ENCODE results near the gene WNT7A. TPM values are rescaled to one million over a fixed set of nuclear protein-coding genes. Genes with fewer than 3 reads are reported as not detected.

WNT7A gene
- polyA plus RNA-seq, 1 of the 3 experiments (the other 2 are of a cell fraction) = not detected

- TF ChIP-seq USF2 (IDR thresholded peaks at IDR 0.05; ENCODE audit: borderline replicate concordance, low read depth, low read length) (no peak), SIN3A (IDR thresholded peaks at IDR 0.05; ENCODE audit: borderline replicate concordance, low read depth, low read length) (no peak), FOXJ3 (CRISPR knock-in tag; IDR thresholded peaks at IDR 0.05) (no peak), NFIC (IDR thresholded peaks at IDR 0.05; ENCODE audit: borderline replicate concordance) (no peak), EZH2phosphoT487 (IDR thresholded peaks at IDR 0.05; ENCODE audit: borderline replicate concordance, low read depth) (no peak)
- TF ChIP-seq, protein P1, sequence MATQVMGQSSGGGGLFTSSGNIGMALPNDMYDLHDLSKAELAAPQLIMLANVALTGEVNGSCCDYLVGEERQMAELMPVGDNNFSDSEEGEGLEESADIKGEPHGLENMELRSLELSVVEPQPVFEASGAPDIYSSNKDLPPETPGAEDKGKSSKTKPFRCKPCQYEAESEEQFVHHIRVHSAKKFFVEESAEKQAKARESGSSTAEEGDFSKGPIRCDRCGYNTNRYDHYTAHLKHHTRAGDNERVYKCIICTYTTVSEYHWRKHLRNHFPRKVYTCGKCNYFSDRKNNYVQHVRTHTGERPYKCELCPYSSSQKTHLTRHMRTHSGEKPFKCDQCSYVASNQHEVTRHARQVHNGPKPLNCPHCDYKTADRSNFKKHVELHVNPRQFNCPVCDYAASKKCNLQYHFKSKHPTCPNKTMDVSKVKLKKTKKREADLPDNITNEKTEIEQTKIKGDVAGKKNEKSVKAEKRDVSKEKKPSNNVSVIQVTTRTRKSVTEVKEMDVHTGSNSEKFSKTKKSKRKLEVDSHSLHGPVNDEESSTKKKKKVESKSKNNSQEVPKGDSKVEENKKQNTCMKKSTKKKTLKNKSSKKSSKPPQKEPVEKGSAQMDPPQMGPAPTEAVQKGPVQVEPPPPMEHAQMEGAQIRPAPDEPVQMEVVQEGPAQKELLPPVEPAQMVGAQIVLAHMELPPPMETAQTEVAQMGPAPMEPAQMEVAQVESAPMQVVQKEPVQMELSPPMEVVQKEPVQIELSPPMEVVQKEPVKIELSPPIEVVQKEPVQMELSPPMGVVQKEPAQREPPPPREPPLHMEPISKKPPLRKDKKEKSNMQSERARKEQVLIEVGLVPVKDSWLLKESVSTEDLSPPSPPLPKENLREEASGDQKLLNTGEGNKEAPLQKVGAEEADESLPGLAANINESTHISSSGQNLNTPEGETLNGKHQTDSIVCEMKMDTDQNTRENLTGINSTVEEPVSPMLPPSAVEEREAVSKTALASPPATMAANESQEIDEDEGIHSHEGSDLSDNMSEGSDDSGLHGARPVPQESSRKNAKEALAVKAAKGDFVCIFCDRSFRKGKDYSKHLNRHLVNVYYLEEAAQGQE (IDR thresholded peaks at IDR 0.05; ENCODE audit: low read depth, low read length) = no peak
Observed at GRCh38 chr3:13869761-13870343, 10.0 kb downstream of the WNT7A start (continued).

- no peaks in the 10 kb centered on the region for H3K36me3 ChIP-seq (replicated peaks in 1 of 2; ENCODE audit: control insufficient read depth in 1 of 2, insufficient read depth in 2 of 2, low read length in 1 of 2)
- H2AFZ ChIP-seq (ENCODE audit: low read depth) = no peak overlapping the region
- no peaks in the 10 kb centered on the region for H3F3A ChIP-seq (replicated peaks; ENCODE audit: insufficient read depth)
- H3K27ac ChIP-seq (ENCODE audit: low read depth in 2 of 2, low read length in 1 of 2) = no peak overlapping the region
- CTCF ChIA-PET = interaction anchor here (1.1 to 3.1 kb wide), 2 partner anchors 12 to 17 kb away, joined by 3 to 28 read pairs; partner anchors contain the start of gene WNT7A
- H3K79me2 ChIP-seq (ENCODE audit: insufficient read depth) = no peaks in the 10 kb centered on the region
- no peak overlapping the region for H3K4me2 ChIP-seq
- H3K4me3 ChIP-seq (ENCODE audit: low read depth in 2 of 2, low read length in 1 of 2) = no peak overlapping the region
- no peak overlapping the region for H3K9ac ChIP-seq
- no peaks in the 10 kb centered on the region for H4K20me1 ChIP-seq (ENCODE audit: insufficient read depth)
- no peaks in the 10 kb centered on the region for H3K9me3 ChIP-seq
- no peak for TF ChIP-seq PBX3 (IDR thresholded peaks at IDR 0.05)
- TF ChIP-seq GATA2 (CRISPR knock-in tag; IDR thresholded peaks at IDR 0.05) = no peak
- no peak for TF ChIP-seq MEF2A (IDR thresholded peaks at IDR 0.05; ENCODE audit: borderline replicate concordance, low read depth)
- no peak for TF ChIP-seq NRF1 (IDR thresholded peaks at IDR 0.05; ENCODE audit: low read depth, low read length)
- TF ChIP-seq GABPA (IDR thresholded peaks at IDR 0.05; ENCODE audit: low read depth) = no peak
- no peaks in the 10 kb centered on the region for H3K27me3 ChIP-seq (ENCODE audit: insufficient read depth)
- POLR2A ChIA-PET = no interaction called here
- no peaks in the 10 kb centered on the region for H3K9me2 ChIP-seq
- 22% methylated on average over 2 of the region's 2 CpGs for whole genome bisulfite sequencing (ENCODE audit: low lambda C conversion rate)
- peaks cover 0 to 5% of the 10 kb centered on the region in 2 experiments; a peak in 1 of 4 replicates for H3K4me1 ChIP-seq (ENCODE audit: control insufficient read depth in 1 of 2, insufficient read depth in 2 of 2, low read depth in 1 of 2, low read length in 1 of 2)
- DNase-seq = no peak
Observed at GRCh38 chr3:13868844-13869724, 10.8 kb downstream of the WNT7A start.

Data from SK-N-SH (cell line).